GM18520 (cell line): ENCODE data around the gene GTF2IRD1.
"Not testable (repeated sequence)": the region's sequence is repeated elsewhere in the genome, so short reads cannot be mapped to it uniquely, and the experiment has no call there.

Source experiments
- ATAC-seq: cut with Tn5 transposase; IDR thresholded peaks from one replicate; pipeline ENCODE4 v1.9.1; 2021; ENCODE audit not compliant: unreplicated experiment

Gene GTF2IRD1

GRCh38 chr7:74489997-74490945, 36.6 kb downstream of the GTF2IRD1 start:
- no peak for ATAC-seq

GRCh38 chr7:74491490-74491889, 37.8 kb downstream of the GTF2IRD1 start:
- not testable (repeated sequence) for ATAC-seq

GRCh38 chr7:74493295-74493694, 39.6 kb downstream of the GTF2IRD1 start:
- ATAC-seq: no peak

GRCh38 chr7:74494076-74494548, 40.4 kb downstream of the GTF2IRD1 start:
- ATAC-seq: no peak

- ATAC-seq: no peak
Measured at GRCh38 chr7:74495112-74496086, 41.7 kb downstream of the GTF2IRD1 start.

GRCh38 chr7:74496272-74496671, 42.6 kb downstream of the GTF2IRD1 start:
- no peak for ATAC-seq

GRCh38 chr7:74496773-74497172, 43.1 kb downstream of the GTF2IRD1 start:
- ATAC-seq: not testable (repeated sequence)

- ATAC-seq: no peak
Measured at GRCh38 chr7:74498354-74498753, 44.6 kb downstream of the GTF2IRD1 start.

GRCh38 chr7:74498996-74499834, 45.5 kb downstream of the GTF2IRD1 start:
- no peak for ATAC-seq

- no peak for ATAC-seq
Measured at GRCh38 chr7:74499835-74500388, 46.2 kb downstream of the GTF2IRD1 start.

- ATAC-seq: no peak
Measured at GRCh38 chr7:74501298-74501697, 47.6 kb downstream of the GTF2IRD1 start.

- ATAC-seq: no peak
Measured at GRCh38 chr7:74502216-74502891, 48.6 kb downstream of the GTF2IRD1 start.

GRCh38 chr7:74503061-74503460, 49.4 kb downstream of the GTF2IRD1 start:
- no peak for ATAC-seq

GRCh38 chr7:74503943-74504342, 50.2 kb downstream of the GTF2IRD1 start:
- no peak for ATAC-seq

- no peak for ATAC-seq
Measured at GRCh38 chr7:74505471-74506324, 52.0 kb downstream of the GTF2IRD1 start.

GRCh38 chr7:74506325-74506724, 52.6 kb downstream of the GTF2IRD1 start:
- no peak for ATAC-seq

- no peak for ATAC-seq
Measured at GRCh38 chr7:74507538-74508319, 54.0 kb downstream of the GTF2IRD1 start.

- not testable (repeated sequence) for ATAC-seq
Measured at GRCh38 chr7:74509453-74509852, 55.7 kb downstream of the GTF2IRD1 start.
